AG08396 (cell line): Measurements from ENCODE around the gene AFP.

Source experiments
- DNase-seq: peaks from one replicate; pipeline ENCODE4 v3.0.0; 2012; ENCODE audit warnings: low spot score, mixed read lengths

AFP gene

DNA sequence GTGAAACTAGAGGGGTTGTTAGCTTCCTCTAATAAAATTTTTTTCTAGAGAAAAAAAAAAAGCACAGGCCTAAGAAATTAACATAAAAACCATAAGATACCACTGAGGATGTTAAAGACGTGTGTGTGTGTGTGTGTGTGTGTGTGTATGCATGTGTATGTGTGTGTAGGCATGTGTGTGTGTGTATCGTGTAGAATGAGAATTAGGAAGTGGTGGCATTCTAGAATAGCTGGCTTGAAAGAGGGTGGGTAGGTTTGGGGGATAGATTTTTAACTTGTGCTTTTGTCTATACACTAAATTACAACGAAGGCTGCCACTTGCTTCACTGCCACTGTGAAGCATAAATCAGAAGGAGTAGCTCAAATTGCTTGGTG, 23.0 kb downstream of the AFP start:
- DNase-seq, result no peak

DNA sequence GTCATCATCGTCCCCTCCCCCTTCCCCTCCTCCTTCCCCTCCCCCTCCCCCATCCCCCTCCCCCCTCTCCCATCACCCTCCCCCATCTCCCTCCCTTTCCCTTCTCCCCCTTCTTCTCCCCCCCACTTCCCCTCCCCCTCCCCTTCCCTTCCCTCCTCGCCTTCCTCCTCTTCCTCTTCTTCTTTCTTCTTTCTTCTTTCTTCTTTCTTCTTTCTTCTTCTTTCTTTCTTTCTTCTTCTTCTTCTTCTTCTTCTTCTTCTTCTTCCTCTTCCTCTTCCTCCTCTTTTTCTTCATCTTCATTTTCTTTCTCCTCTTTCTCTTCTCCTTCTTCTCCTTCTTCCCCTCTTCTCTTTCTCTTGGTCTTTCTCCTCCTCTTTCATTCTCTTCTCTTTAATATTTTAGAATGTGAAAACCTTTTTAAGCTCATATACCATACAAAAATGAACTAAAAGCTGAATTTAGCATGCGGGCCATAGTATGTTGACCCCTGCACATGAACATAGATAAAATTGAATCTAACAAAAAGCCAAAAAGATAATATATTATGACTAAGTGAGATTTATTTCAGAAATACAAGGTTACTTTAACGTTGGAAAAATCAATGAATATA, 25.0 kb downstream of the AFP start:
- no peak for DNase-seq

DNA sequence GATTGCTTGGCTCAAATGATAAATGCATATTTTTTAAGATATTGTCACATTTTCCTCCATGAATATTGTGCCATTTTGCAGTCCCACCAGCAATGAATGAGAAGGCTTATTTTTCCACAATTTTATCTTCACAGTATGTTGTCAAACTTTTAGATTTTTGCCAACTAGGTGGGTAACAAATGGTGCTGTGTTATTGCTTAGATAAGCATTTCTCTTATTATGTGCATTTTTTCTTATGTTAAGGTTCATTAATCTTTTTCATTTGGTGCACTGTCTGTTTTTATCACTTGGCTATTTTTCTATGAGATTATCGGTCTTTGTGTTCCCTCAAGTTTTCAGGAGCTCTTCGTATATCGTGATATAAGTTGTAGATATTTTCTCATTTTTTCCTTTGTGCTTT, 32.1 kb downstream of the AFP start:
- DNase-seq, result no peak

DNA sequence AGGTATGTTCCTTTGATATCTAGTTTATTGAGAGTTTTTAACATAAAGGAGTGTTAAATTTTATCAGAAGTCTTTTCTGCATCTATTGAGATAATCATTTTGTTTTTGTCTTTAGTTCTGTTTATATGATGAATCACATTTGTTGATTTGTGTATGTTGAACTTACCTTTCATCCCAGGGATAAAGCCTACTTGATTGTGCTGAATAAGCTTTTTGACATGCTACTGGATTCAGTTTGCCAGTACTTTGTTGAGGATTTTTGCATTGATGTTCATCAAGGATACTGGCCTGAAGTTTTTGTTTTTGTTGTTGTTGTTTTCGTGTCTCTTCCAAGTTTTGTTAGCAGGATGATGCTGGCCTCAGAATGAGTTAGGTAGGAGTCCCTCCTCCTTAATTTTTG, 34.7 kb downstream of the AFP start:
- no peak for DNase-seq

DNA sequence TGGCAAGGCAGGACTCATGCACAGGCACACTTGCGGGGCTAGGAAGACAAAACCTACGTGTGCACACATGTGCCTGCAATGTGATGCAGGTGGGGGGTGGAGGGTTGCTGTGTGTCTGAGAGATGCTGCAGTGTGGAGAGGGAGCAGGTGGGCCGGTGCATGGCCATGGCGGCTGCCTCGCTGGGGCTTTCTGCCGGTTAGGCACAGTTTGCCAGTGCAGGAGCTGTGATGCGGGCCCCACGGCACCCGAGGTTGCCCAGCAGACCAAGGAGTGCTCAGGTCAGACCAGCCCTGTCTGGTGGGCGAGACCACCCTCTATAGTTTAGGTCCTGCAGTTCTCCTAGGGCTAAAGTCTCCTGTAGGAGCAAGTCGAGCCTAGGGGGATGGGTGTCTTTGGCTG, 41.2 kb downstream of the AFP start:
- no peak for DNase-seq

DNA sequence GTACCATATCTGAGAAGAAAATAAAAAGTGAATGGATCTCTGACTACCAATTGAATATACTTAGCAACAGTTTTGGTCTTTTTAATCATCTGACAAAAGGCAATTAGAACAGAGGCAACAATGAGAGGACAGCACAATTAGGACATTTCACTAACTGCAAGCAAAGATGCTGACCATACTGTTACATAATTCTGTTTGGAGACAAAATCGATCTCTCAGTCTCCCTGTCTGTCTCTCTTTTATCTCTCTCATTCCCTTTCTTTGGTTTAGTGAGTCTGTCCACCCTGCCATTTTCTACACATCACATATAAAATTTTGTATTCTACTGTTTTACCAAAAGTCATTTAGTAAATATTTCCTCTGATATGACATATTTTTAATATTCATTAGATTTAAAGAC, 43.3 kb downstream of the AFP start:
- DNase-seq, result no peak

DNA sequence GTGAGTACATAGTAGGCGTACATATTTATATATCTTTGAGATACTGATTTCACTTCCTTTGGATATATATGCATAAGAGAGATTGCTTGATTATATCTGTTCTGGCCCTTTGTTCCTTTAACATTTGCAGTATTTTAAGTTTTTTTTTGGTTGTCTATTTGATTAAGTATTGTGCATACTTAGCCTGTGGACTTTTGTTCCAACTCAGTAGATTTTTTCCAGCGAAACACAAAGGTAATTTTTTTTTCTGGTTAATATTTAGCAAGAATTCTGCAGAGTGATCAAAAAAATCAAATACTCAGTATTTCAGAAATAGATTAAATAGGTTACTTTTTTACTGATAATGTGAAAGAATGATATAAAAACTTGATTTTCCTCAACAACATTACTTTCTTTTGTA, 45.3 kb downstream of the AFP start, which contains the start of gene AFM:
TSS of gene AFM (plus strand) at position 388 of the 400 bp plus-strand sequence. CDS start 31 bp downstream, outside the sequence.
- DNase-seq, result no peak

DNA sequence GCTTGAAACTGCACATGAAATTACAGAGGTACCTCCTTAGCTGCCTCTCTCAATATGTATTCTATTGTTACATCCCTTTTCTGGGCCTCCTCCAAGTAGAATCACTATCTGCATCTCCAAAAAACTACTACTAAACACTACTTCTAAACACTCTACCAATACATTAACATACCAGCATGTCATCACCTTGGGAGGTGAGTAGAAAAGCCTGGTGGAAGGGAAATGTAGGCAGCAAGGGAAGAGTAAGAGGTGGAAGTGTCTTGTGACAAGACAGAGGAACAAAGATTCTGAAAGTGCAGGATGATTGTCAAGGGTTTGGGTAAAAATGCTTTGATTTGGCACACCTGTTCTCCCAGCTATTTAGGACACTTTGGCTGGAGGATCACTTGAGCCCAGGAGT, 49.1 kb downstream of the AFP start:
- DNase-seq, result no peak

DNA sequence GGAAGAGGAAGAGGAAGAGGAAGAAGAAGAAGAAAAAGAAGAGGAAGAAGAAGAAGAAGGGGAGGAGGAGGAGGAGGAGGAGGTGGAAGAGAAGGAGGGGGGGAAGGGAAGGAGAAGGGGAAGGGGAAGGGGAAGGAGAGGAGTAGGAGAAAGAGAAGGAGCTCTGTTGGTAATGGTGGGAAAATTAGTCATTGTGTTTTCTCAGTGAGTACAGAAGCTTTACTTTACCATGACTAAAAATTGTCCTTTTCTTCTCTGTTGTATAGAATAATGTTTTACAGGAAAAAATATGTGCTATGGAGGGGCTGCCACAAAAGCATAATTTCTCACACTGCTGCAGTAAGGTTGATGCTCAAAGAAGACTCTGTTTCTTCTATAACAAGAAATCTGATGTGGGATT, 49.6 kb downstream of the AFP start:
- DNase-seq, result no peak

DNA sequence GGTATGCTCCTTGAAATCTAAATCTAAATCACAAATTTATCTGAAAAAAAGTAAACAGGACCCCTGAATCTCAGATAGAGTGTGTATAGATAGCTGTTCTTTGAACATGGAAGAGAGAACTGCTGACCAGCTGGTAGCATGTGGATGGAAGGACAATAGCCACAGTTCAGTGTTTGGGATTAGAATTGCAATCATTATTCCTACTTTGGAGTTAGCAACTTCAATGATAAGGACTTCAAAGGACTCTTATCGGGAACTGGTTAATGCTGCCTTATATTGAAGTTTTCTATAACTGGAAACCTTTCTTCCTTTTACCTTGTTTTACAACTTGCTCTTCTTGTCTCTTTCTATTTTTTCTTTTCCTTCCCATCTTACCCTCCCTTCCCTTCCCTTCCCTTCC, 50.5 kb downstream of the AFP start:
- DNase-seq, result no peak

DNA sequence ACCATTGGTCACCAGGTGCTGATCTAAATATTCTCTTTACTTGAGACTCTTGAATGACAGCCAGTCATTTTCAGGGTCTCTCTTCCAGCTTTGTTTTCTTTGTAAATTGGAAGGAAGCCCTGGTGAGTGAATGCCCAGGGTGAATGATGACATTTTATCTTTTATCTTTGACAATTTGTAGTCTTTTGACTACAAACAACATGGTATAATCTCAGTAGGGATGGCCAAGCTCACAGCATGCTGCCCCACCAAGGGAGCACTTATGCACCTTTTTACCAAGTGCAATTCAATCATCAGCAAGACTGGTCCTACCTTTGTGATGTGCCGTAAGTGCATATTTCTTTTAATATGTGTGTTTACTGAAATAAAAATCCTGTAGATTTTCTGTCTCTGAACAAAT, 51.2 kb downstream of the AFP start:
- no peak for DNase-seq

DNA sequence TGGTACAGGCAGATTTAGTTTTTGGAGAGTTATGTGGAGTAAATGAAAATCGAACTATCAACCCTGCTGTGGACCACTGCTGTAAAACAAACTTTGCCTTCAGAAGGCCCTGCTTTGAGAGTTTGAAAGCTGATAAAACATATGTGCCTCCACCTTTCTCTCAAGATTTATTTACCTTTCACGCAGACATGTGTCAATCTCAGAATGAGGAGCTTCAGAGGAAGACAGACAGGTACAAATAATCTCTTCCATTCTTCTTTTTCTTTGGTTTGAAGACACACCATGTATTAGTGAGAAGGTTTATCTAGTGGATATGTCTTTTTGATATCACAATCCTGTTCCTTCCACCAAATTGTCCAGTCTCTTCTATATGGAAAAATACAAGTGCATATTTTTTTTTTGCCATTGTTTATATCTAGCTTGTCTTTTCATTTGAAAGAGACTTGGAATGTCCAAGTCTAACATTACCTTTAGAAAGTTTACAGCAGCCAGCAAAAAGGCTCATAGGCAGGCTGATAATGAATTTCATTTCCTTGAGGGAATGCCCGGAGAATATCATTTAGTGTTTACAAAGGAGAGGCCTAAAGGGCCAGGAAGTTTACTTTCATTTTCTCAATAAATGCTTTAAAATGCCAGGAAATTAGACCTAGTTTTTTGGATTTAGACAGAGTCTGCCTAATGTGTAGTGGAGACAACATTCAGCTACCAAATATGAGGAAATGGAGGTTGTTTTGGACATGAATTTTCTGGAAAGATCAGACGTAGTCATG, 64.2 kb downstream of the AFP start:
- DNase-seq, result peak; percentile 7

DNA sequence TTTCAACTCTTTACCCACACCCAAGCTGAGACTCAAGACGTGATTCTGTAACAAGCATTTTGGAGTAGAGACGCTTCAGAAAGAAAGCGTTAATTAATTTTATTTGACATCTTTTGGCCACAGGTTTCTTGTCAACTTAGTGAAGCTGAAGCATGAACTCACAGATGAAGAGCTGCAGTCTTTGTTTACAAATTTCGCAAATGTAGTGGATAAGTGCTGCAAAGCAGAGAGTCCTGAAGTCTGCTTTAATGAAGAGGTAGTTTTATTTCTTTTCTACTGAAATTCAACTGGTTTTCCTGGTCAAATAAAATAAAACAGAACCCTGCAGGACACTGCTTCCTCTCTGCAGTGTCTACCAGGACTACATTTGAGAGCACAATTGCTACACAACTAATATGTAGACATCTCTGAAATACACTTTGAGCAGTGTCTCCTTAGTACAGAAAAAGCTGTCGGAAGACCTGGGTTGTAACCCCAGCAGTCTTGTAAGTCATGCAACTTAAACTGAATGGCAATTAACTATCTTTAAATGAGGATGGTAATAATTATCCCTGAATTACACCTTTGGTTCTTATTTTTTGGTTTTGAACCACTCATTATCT, 65.7 kb downstream of the AFP start:
- DNase-seq, result no peak

DNA sequence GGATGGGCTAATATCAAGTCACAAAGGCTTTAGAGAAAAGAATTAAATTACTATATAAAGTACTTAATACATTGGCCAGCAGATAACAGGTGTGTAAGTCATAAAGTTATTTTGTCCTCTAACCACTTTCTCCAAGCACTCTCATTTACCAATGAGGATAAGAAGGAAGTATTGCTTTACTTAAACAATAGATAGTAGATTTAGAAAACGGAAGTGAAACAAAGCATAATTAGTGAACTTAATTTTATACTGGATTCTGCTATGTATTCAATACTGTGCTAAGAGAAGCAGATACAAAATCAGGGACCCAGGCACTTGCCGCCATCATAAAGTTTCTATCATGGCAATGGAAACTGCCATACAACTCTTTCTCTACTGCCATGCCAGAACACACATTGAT, 69.5 kb downstream of the AFP start:
- no peak for DNase-seq
